Measurements from ENCODE around the gene ARMH2.

GRCh38 chr6:24774696-24775519 is 23.8 kb downstream of the ARMH2 start, which contains the start of gene GMNN:
- TF ChIP-seq CTCF (IDR thresholded peaks at IDR 0.05) (no peak), EP300 (IDR thresholded peaks at IDR 0.05) (no peak)

Data from suprapubic skin (tissue), 3 donors.